GM15510 (cell line): ENCODE data around the gene CSPG5.

Source experiments
- POLR2A ChIP-seq: IDR thresholded peaks from 3 replicates; pipeline ENCODE4 v1.6.1; 2011; ENCODE audit warnings: borderline replicate concordance; ENCODE audit not compliant: insufficient read length; ENCODE audit errors: extremely low read depth

Gene CSPG5

GRCh38 chr3:47536221-47536891 is 42.3 kb downstream of the CSPG5 start:
- TF ChIP-seq POLR2A, result no peak

GRCh38 chr3:47533996-47534454 is 44.6 kb downstream of the CSPG5 start:
- no peak for TF ChIP-seq POLR2A

GRCh38 chr3:47533481-47533880 is 45.2 kb downstream of the CSPG5 start:
- TF ChIP-seq POLR2A, result no peak

- no peak for TF ChIP-seq POLR2A
Measured at GRCh38 chr3:47527952-47528725, 50.5 kb downstream of the CSPG5 start.

GRCh38 chr3:47525617-47526016 is 53.0 kb downstream of the CSPG5 start:
- TF ChIP-seq POLR2A, result no peak

DNA sequence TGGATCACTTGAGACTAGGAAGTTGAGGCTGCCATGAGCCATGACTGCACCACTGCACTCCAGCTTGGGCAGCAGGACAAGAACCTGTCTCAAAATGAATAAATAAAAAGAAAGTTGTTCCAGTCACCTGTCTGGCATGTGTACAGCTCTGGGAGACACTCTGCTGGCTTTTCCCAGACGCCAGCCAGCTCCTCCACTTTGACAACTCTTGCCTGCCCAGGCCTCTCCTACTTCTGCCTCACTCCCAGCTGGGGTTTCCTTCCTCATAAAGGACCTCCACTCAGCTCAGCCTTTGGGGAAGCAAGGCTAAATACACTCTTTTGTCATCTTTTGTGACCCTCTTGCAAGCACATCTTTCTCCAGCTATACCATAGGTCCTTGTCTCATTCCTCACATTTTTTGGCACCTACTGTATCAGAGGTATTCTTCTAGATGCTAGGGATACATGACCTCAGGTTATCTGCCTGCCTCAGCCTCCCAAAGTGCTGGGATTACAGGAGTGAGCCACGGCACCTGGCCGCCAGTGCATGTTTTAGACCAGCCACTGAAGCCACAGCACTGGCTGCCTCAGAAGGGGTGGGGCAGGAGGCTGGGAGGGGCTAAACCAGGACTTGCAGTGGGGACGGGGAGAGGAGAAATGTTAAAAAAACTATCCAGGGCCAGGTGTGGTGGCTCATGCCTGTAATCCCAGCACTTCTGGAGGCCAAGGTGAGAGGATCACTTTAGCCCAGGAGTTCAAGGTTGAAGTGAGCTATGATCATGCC is 55.2 kb downstream of the CSPG5 start:
- no peak for TF ChIP-seq POLR2A

DNA sequence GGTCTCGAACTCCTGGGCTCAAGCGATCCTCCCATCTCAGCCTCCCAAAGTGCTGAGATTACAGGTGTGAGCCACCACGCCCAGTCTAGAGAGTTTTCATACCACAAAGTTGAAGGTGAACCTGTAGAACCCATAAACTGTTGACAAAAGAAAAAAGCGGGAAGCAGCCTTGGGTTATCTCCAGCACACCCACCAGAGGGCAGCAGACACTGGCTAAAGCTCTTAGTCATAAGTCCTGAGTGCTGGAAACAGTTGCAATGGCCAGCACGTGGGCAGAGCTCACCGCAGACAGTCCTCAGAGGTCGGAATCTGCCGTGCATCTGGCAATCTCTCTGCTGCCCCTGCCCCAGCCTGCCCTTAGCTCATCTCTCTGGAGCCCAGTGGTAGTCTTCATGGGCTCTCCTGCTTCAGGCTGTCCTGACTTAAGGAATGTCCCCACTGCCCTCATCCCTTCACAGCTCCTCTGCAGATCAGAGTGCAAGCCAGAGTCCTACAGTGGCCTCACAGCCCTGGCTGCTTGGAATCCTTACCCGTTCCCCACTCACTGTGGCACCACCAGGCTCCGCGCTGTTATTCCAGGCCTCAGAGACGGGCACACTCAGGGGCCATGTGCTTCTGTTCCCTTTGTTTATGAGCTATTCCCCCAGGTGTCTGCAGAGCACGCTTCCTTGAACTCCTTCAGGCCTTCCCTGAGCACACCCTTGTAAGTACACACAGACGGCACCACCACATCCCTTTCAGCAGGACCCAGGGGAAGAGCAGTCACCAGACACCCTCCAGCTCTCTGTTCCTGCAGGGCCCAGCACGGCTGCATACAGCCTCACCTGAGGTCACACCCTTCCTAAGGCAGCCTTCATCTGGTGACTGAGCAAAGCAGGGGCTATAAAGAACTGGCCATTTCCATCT is 56.3 kb downstream of the CSPG5 start:
- no peak for TF ChIP-seq POLR2A

GRCh38 chr3:47520756-47521155 is 57.9 kb downstream of the CSPG5 start:
- TF ChIP-seq POLR2A, result no peak

DNA sequence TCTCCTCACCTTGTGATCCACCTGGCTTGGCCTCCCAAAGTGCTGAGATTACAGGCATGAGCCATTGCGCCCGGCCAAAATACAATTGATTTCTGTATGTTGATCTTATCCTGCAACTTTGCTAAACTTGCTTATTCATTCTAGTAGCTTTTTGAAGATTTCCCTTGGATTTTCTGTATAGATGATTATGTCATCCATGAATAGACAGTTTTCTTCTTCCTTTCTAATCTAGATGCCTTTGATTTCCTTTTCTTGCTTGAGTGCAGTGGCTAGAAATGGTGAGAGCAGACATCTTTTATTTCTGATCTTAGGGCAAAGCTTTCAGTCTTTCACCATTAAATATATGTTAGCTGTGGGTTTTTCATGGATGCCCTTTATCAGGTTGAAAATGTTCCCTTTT is 60.7 kb downstream of the CSPG5 start:
- TF ChIP-seq POLR2A, result no peak

DNA sequence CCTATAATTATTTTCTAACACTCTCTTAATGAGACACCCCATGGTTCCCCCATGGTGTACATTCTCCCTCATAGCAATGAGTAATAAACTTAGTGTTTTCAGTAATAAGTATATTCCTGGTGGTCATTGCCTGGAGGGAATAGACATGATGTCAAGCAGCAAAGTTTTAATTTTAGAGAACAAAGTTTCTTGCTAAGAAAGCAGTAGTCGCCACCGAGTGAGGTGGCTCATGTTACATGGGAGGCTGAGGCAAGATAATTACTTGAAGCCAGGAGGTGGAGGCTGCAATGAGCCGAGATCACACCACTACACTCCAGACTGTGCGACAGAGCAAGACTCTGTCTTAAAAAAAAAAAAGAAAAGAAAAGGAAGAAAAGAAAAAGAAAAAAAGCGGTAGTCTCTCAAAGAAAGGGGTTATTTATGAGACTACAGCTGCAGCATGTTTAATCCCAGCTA is 62.8 kb downstream of the CSPG5 start:
- no peak for TF ChIP-seq POLR2A

GRCh38 chr3:47515100-47515499 is 63.6 kb downstream of the CSPG5 start:
- no peak for TF ChIP-seq POLR2A

GRCh38 chr3:47513125-47513929 is 65.3 kb downstream of the CSPG5 start, which contains the start of gene ELP6:
ELP6 (minus strand) TSS chr3:47513712; CDS start chr3:47513590, 122 bp downstream.
- TF ChIP-seq POLR2A, result peak; percentile 83

DNA sequence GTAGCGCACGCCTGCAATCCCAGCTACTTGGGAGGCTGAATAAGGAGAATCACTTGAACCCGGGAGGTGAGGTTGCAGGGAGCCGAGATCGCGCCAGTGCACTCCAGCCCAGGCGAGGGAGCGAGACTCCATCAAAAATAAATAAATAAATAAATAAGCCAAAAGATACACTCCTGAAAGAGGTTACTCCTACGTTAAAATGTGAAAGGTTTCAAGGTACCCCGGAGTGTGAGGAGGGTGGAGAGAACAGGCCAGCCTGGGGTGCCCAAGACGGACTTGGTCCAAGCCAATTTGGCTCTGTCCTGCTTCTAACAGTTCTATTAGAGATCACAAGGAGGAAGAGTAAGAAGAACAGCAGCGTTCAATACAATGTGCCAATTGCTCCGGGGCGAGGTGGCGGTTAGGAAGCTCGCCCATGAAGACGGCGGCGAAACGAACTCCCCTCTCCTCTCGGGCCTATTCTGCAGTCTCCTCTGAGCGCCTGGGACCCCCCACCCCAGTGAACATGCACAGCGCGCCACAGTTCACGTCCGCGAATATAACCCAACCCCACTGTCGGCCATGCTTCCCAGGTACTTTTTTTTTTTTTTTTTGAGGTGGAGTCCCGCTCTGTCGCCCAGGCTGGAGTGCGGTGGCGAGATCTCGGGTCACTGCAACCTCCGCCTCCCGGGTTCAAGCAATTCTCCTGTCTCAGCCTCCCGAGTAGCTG is 66.1 kb downstream of the CSPG5 start:
- peak; percentile 16 for TF ChIP-seq POLR2A
